ENCODE data around the gene BRF1. TPM values are rescaled to one million over a fixed set of nuclear protein-coding genes. Genes with fewer than 3 reads are reported as not detected.

The BRF1 gene
- total and polyA plus RNA-seq, 2 of the 13 experiments (the other 11 are each of a cell fraction or from before 2014, with no cell fraction given): 5.1 to 11.0 TPM

DNA sequence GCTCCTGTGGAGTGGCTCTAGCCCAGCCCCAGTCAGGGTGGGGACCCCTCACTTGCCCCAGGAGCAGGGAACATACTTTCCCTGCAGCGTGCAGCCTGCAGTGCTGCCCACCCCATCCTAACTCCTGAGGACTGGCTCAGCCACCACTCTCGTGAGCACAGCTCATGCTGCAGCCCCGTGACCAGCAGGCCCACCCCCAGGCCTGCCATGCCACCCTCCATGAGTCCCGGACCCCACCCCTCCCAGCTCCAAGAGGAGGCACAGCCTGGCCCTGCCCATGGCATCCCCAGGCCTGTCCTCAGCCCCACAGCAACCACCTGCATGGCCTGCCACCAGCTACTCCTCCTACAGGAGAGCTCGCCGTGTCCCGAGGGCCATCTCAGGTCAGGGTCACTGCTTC lies 128.3 kb downstream of the BRF1 start:
- Histone ChIP-seq H3K27ac (ENCODE audit: extremely low read length, insufficient read depth, low read length) (no peak overlapping the region), H3K4me3 (replicated peaks in 1 of 3; ENCODE audit: insufficient read depth in 1 of 3, low read depth in 2 of 3, low read length in 3 of 3) (no peak overlapping the region), H3K79me2 (ENCODE audit: insufficient read depth, low read length) (no peaks in the 10 kb centered on the region), H3K9ac (ENCODE audit: insufficient read depth, low read depth, low read length) (no peak overlapping the region), H3K36me3 (replicated peaks in 1 of 2; ENCODE audit: control insufficient read depth in 1 of 2, insufficient read depth in 2 of 2, low read length in 2 of 2) (no peaks in the 10 kb centered on the region), H3K27me3 (ENCODE audit: control insufficient read depth in 1 of 2, insufficient read depth in 2 of 2, low read length in 2 of 2) (peaks cover 26 to 85% of the 10 kb centered on the region in 2 experiments), H4K20me1 (ENCODE audit: insufficient read depth, low read length) (no peaks in the 10 kb centered on the region), H3K9me3 (ENCODE audit: low read length) (no peaks in the 10 kb centered on the region), H3K4me2 (ENCODE audit: low read depth, low read length) (no peak overlapping the region), H3K4me1 (ENCODE audit: insufficient read depth, low read length) (no peaks in the 10 kb centered on the region), H2AFZ (ENCODE audit: low read length) (no peak overlapping the region)
- intact Hi-C loops (cut with micrococcal nuclease; ENCODE audit: unreplicated experiment): no loop called here
- ChIA-PET CTCF (ENCODE audit: low intra/inter-chr PET ratio, low total read pairs) (no interaction called here), POLR2A (no interaction called here)
- ATAC-seq (peak; percentile 11; the same call in 1 of the 3 replicates), FAIRE-seq (no peak), DNase-seq (ENCODE audit: low spot score) (no peak)
- no TSS peak for BruUV-seq (replicated peaks)
- 25% methylated on average over 4 of the region's 7 CpGs for WGBS (ENCODE audit: low lambda C conversion rate)
- in situ Hi-C loops (cut with HindIII; ENCODE audit: extremely low pct_ligation_motif_present, low pct_unique_long_range_greater_than_20kb): no loop called here
- TF ChIP-seq TSC22D2 (CRISPR knock-in tag; IDR thresholded peaks at IDR 0.05; ENCODE audit: borderline replicate concordance) (no peak), POLR2AphosphoS5 (IDR thresholded peaks at IDR 0.05; ENCODE audit: low read depth, low read length) (no peak), ZBTB2 (CRISPR knock-in tag; IDR thresholded peaks at IDR 0.05; ENCODE audit: low read depth) (no peak), ZNF441 (CRISPR knock-in tag; IDR thresholded peaks at IDR 0.05; ENCODE audit: borderline replicate concordance) (no peak), STAT6 (CRISPR knock-in tag; IDR thresholded peaks at IDR 0.05; ENCODE audit: borderline replicate concordance) (no peak), BATF2 (CRISPR knock-in tag; IDR thresholded peaks at IDR 0.05) (no peak), ZNF703 (CRISPR knock-in tag; IDR thresholded peaks at IDR 0.05; ENCODE audit: borderline replicate concordance) (no peak), ZNF724P (CRISPR knock-in tag; IDR thresholded peaks at IDR 0.05; ENCODE audit: borderline replicate concordance) (no peak), ZNF572 (CRISPR knock-in tag; IDR thresholded peaks at IDR 0.05) (no peak)
- TF ChIP-seq, protein P1, sequence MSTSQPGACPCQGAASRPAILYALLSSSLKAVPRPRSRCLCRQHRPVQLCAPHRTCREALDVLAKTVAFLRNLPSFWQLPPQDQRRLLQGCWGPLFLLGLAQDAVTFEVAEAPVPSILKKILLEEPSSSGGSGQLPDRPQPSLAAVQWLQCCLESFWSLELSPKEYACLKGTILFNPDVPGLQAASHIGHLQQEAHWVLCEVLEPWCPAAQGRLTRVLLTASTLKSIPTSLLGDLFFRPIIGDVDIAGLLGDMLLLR (CRISPR knock-in tag; IDR thresholded peaks at IDR 0.05): no peak
- TF ChIP-seq, protein P2, sequence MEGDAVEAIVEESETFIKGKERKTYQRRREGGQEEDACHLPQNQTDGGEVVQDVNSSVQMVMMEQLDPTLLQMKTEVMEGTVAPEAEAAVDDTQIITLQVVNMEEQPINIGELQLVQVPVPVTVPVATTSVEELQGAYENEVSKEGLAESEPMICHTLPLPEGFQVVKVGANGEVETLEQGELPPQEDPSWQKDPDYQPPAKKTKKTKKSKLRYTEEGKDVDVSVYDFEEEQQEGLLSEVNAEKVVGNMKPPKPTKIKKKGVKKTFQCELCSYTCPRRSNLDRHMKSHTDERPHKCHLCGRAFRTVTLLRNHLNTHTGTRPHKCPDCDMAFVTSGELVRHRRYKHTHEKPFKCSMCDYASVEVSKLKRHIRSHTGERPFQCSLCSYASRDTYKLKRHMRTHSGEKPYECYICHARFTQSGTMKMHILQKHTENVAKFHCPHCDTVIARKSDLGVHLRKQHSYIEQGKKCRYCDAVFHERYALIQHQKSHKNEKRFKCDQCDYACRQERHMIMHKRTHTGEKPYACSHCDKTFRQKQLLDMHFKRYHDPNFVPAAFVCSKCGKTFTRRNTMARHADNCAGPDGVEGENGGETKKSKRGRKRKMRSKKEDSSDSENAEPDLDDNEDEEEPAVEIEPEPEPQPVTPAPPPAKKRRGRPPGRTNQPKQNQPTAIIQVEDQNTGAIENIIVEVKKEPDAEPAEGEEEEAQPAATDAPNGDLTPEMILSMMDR (CRISPR knock-in tag; IDR thresholded peaks at IDR 0.05): no peak
- TF ChIP-seq, protein P3, sequence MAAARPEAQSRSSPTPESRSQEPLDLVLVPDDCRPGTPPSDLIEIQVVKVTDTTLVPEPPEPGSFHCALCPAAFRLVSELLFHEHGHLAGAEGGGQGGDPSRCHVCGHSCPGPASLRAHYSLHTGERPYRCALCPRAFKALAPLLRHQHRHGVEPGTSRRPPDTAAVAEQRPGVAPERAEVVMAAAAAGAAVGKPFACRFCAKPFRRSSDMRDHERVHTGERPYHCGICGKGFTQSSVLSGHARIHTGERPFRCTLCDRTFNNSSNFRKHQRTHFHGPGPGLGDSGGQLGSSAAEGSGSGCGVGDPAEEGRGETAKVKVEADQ (CRISPR knock-in tag; IDR thresholded peaks at IDR 0.05; ENCODE audit: borderline replicate concordance): no peak

Measured in HepG2 (cell line).